ENCODE data around the gene KCNMB2. TPM values are rescaled to one million over a fixed set of nuclear protein-coding genes. Genes with fewer than 3 reads are reported as not detected.

The KCNMB2 gene
- total and polyA plus RNA-seq, 2 donors (not counting 1 experiment from before 2014, with no cell fraction given), result 0.17 TPM; not detected in 1

DNA sequence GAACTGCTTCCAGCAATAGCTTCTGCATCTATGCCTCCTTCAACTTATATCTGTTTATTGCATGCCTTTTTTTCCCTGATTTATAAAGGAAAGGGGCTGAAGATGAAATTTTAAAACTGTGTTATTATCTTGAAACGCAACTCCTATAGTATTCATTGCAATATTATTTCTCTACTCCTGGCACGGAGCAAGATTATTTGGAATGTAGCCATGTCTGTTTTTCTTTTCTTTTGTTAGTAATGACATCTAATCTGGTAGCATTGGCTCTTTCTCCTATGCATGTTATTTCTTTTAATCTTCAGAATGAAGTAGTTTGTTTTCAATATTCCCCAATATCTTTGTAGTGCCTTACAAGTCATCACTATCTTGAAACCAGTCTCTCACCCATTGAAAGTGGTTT, 33.6 kb downstream of the KCNMB2 start:
- H3K4me1 ChIP-seq (ENCODE audit: control insufficient read depth, extremely low read depth, insufficient read depth, low read length), result no peaks in the 10 kb centered on the region
- H3K4me2 ChIP-seq (ENCODE audit: extremely low read depth, insufficient read depth, low read length), result no peak overlapping the region
- TF ChIP-seq, protein P1, sequence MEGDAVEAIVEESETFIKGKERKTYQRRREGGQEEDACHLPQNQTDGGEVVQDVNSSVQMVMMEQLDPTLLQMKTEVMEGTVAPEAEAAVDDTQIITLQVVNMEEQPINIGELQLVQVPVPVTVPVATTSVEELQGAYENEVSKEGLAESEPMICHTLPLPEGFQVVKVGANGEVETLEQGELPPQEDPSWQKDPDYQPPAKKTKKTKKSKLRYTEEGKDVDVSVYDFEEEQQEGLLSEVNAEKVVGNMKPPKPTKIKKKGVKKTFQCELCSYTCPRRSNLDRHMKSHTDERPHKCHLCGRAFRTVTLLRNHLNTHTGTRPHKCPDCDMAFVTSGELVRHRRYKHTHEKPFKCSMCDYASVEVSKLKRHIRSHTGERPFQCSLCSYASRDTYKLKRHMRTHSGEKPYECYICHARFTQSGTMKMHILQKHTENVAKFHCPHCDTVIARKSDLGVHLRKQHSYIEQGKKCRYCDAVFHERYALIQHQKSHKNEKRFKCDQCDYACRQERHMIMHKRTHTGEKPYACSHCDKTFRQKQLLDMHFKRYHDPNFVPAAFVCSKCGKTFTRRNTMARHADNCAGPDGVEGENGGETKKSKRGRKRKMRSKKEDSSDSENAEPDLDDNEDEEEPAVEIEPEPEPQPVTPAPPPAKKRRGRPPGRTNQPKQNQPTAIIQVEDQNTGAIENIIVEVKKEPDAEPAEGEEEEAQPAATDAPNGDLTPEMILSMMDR (conservative IDR thresholded peaks at IDR 0.05 in 1 of 2, IDR thresholded peaks at IDR 0.05 in 1 of 2; ENCODE audit: low read depth in 1 of 2, low read length in 2 of 2), result no peak
- TF ChIP-seq EZH2 (IDR thresholded peaks at IDR 0.05; ENCODE audit: low read length, missing control alignments), result no peak
- no peak overlapping the region for H3K27ac ChIP-seq (ENCODE audit: insufficient read depth, low read length)
- H3K36me3 ChIP-seq (ENCODE audit: control insufficient read depth, insufficient read depth, low read length), result no peaks in the 10 kb centered on the region
- H3K79me2 ChIP-seq (ENCODE audit: control insufficient read depth, insufficient read depth, low read length), result no peaks in the 10 kb centered on the region
- H4K20me1 ChIP-seq (ENCODE audit: control insufficient read depth, extremely low read depth, insufficient read depth, low read length), result no peaks in the 10 kb centered on the region
- no peaks in the 10 kb centered on the region for H3K9me3 ChIP-seq (ENCODE audit: control insufficient read depth, insufficient read depth, low read depth, low read length)
- H3K4me3 ChIP-seq (replicated peaks in 1 of 4; ENCODE audit: control extremely low read depth in 1 of 4, insufficient read depth in 1 of 4, low read depth in 3 of 4, low read length in 4 of 4), result no peak overlapping the region
- no peak overlapping the region for H3K9ac ChIP-seq (ENCODE audit: insufficient read depth, low read length)
- no peak for DNase-seq (ENCODE audit: low read depth in 2 of 2)
- no peak overlapping the region for H2AFZ ChIP-seq (ENCODE audit: low read length)
- H3K27me3 ChIP-seq (ENCODE audit: control insufficient read depth, insufficient read depth, low read length), result no peaks in the 10 kb centered on the region

DNA sequence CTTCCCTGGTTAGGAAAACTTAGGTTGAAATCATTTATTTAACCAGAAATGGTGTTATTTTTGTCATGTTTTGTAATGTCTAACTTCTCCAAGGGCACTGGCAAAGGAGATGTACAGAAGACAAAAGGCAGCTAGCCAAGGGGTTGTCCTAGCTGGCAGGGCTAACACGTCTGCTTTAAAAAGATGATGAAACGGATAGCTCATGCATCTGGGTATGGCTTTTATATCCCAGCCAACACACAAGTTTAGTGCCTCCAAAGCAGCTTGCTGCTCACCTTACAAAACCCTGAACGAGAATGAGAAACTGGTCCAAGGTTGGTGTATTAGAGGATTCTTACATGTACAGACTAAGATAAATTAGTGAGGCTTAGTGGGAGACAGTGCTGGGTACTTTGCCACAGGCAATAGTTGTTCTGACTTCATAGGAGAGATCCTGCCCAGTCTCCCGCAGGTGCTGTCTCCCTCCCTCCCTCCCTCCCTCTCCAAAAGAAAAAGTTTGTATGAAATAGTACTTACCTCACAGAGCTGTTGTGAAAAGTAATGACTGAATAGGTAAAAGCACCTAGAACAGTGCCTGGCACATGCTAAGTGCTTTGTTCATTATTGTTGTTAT, 47.8 kb downstream of the KCNMB2 start:
- no peak overlapping the region for H3K4me2 ChIP-seq (ENCODE audit: extremely low read depth, insufficient read depth, low read length)
- no peak overlapping the region for H3K27ac ChIP-seq (ENCODE audit: insufficient read depth, low read length)
- H2AFZ ChIP-seq (ENCODE audit: low read length), result no peak overlapping the region
- no peak overlapping the region for H3K9ac ChIP-seq (ENCODE audit: insufficient read depth, low read length)
- H3K27me3 ChIP-seq (ENCODE audit: control insufficient read depth, insufficient read depth, low read length), result no peaks in the 10 kb centered on the region
- no peaks in the 10 kb centered on the region for H3K79me2 ChIP-seq (ENCODE audit: control insufficient read depth, insufficient read depth, low read length)
- TF ChIP-seq, protein P1 (conservative IDR thresholded peaks at IDR 0.05 in 1 of 2, IDR thresholded peaks at IDR 0.05 in 1 of 2; ENCODE audit: low read depth in 1 of 2, low read length in 2 of 2), result no peak
- TF ChIP-seq EZH2 (IDR thresholded peaks at IDR 0.05; ENCODE audit: low read length, missing control alignments), result no peak
- H4K20me1 ChIP-seq (ENCODE audit: control insufficient read depth, extremely low read depth, insufficient read depth, low read length), result no peaks in the 10 kb centered on the region
- no peaks in the 10 kb centered on the region for H3K36me3 ChIP-seq (ENCODE audit: control insufficient read depth, insufficient read depth, low read length)
- no peak overlapping the region for H3K4me3 ChIP-seq (replicated peaks in 1 of 4; ENCODE audit: control extremely low read depth in 1 of 4, insufficient read depth in 1 of 4, low read depth in 3 of 4, low read length in 4 of 4)
- H3K9me3 ChIP-seq (ENCODE audit: control insufficient read depth, insufficient read depth, low read depth, low read length), result no peaks in the 10 kb centered on the region
- DNase-seq (ENCODE audit: low read depth in 2 of 2), result no peak
- H3K4me1 ChIP-seq (ENCODE audit: control insufficient read depth, extremely low read depth, insufficient read depth, low read length), result no peaks in the 10 kb centered on the region

DNA sequence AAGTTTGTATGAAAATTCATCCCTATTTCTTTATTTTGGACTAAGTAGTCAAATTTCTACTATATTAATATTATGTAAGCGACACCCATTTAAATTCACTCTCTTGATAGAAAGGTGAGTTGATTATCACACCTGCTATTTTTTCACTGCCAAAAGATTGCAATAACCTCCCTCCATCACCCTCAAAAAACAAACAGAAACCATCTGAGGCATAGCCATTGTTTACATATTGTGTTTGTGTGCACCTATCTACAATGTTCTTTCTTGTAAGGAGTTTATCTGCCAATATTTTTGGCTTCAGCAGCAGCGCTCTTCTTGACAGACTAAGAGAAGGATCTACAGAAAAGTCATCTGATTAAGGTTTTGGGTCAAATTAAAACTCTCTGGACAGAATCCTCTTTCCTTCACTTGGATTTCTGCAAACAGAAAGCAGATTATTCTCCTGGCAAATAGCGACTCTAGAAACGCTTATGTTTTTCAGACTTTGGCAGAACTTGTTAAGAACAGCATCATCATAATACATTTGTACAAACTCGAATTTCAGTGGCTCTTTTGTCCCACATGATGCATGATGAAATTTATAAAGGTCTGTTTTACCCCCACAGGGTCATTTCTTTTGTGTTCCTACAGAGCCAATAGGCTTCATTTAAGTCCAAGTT, 48.6 kb downstream of the KCNMB2 start:
- Histone ChIP-seq H3K9me3 (ENCODE audit: control insufficient read depth, insufficient read depth, low read depth, low read length) (no peaks in the 10 kb centered on the region), H3K4me3 (replicated peaks in 1 of 4; ENCODE audit: control extremely low read depth in 1 of 4, insufficient read depth in 1 of 4, low read depth in 3 of 4, low read length in 4 of 4) (no peak overlapping the region), H3K9ac (ENCODE audit: insufficient read depth, low read length) (no peak overlapping the region), H4K20me1 (ENCODE audit: control insufficient read depth, extremely low read depth, insufficient read depth, low read length) (no peaks in the 10 kb centered on the region), H3K4me2 (ENCODE audit: extremely low read depth, insufficient read depth, low read length) (no peak overlapping the region), H2AFZ (ENCODE audit: low read length) (no peak overlapping the region), H3K79me2 (ENCODE audit: control insufficient read depth, insufficient read depth, low read length) (no peaks in the 10 kb centered on the region), H3K36me3 (ENCODE audit: control insufficient read depth, insufficient read depth, low read length) (no peaks in the 10 kb centered on the region), H3K4me1 (ENCODE audit: control insufficient read depth, extremely low read depth, insufficient read depth, low read length) (no peaks in the 10 kb centered on the region), H3K27me3 (ENCODE audit: control insufficient read depth, insufficient read depth, low read length) (no peaks in the 10 kb centered on the region), H3K27ac (ENCODE audit: insufficient read depth, low read length) (no peak overlapping the region)
- DNase-seq (ENCODE audit: low read depth in 2 of 2), result no peak
- TF ChIP-seq, protein P1 (conservative IDR thresholded peaks at IDR 0.05 in 1 of 2, IDR thresholded peaks at IDR 0.05 in 1 of 2; ENCODE audit: low read depth in 1 of 2, low read length in 2 of 2), result no peak
- TF ChIP-seq EZH2 (IDR thresholded peaks at IDR 0.05; ENCODE audit: low read length, missing control alignments), result no peak

Measured in fibroblast of lung (primary cell).